Mesenchymal stem cell (in vitro differentiated cells and primary cell): ENCODE data around the gene SMAD3.
A peak's percentile ranks its signal among the peaks of the same experiment; 100 is the strongest.

Experiments used
- DNase-seq: peaks from one replicate; pipeline ENCODE4 v3.0.0-alpha.2; 2013
- H2AFZ ChIP-seq: one replicate; pipeline ENCODE4 v1.6.1; 2013; ENCODE audit warnings: low read depth, mild to moderate bottlenecking, control low read depth, inconsistent platforms, low read length, moderate library complexity
- H2AK5ac ChIP-seq: 2 replicates; pipeline ENCODE4 v1.6.1; 2013; ENCODE audit warnings: low read length, moderate library complexity, mild to moderate bottlenecking, inconsistent platforms; ENCODE audit not compliant: severe bottlenecking
- H2BK120ac ChIP-seq: one replicate; pipeline ENCODE4 v1.6.1; 2013; ENCODE audit warnings: low read depth, mild to moderate bottlenecking, inconsistent platforms, low read length, moderate library complexity
- H2BK12ac ChIP-seq, 2 experiments: one replicate each; pipeline ENCODE4 v1.6.1; 2013; ENCODE audit warnings: inconsistent platforms in 2 of 2, low read length in 2 of 2, mild to moderate bottlenecking in 2 of 2, moderate library complexity in 2 of 2, control low read depth in 1 of 2
- H2BK15ac ChIP-seq: one replicate; pipeline ENCODE4 v1.6.1; 2013; ENCODE audit warnings: mild to moderate bottlenecking, low read depth, inconsistent platforms; ENCODE audit not compliant: poor library complexity, severe bottlenecking
- H2BK5ac ChIP-seq: 2 replicates; pipeline ENCODE4 v1.6.1; 2013; ENCODE audit warnings: low read depth, mild to moderate bottlenecking, low read length, control low read depth, inconsistent platforms; ENCODE audit not compliant: poor library complexity, severe bottlenecking
- H3K14ac ChIP-seq, 2 experiments: one replicate each; pipeline ENCODE4 v1.6.1; 2013; ENCODE audit warnings: inconsistent platforms in 2 of 2, low read length in 2 of 2, control low read depth in 1 of 2, mild to moderate bottlenecking in 1 of 2, moderate library complexity in 1 of 2
- H3K18ac ChIP-seq, 2 experiments: one replicate each; pipeline ENCODE4 v1.6.1; 2013; ENCODE audit warnings: inconsistent platforms in 2 of 2, low read length in 2 of 2, control low read depth in 1 of 2, low read depth in 1 of 2, mild to moderate bottlenecking in 1 of 2
- H3K23ac ChIP-seq, 2 experiments: one replicate each; pipeline ENCODE4 v1.6.1; 2013; ENCODE audit warnings: inconsistent platforms in 2 of 2, low read length in 2 of 2, mild to moderate bottlenecking in 2 of 2, moderate library complexity in 2 of 2, control low read depth in 1 of 2
- H3K27ac ChIP-seq: 2 replicates; pipeline ENCODE4 v1.5.1; 2013; ENCODE audit warnings: mild to moderate bottlenecking, moderate library complexity, low read length, control low read depth, inconsistent platforms; ENCODE audit not compliant: poor library complexity, severe bottlenecking
- H3K27me3 ChIP-seq, 2 experiments: 2 replicates each; pipeline versions ENCODE4 v1.6.1 to v1.7.0; 2013; ENCODE audit warnings: low read length in 2 of 2, mild to moderate bottlenecking in 2 of 2, moderate library complexity in 2 of 2, control low read depth in 1 of 2, inconsistent platforms in 1 of 2; ENCODE audit not compliant: control insufficient read depth in 1 of 2, insufficient read depth in 1 of 2
- H3K36me3 ChIP-seq, 2 experiments: 2 replicates each; pipeline versions ENCODE4 v1.6.1 to v1.7.0; 2013; ENCODE audit warnings: low read length in 2 of 2, control low read depth in 1 of 2, inconsistent platforms in 1 of 2, low read depth in 1 of 2, mild to moderate bottlenecking in 1 of 2; ENCODE audit not compliant: insufficient read depth in 2 of 2, control insufficient read depth in 1 of 2
- H3K4ac ChIP-seq, 2 experiments: one replicate each; pipeline ENCODE4 v1.6.1; 2013; ENCODE audit warnings: inconsistent platforms in 2 of 2, low read length in 2 of 2, mild to moderate bottlenecking in 2 of 2, moderate library complexity in 2 of 2, control low read depth in 1 of 2, low read depth in 1 of 2
- H3K4me1 ChIP-seq: 2 replicates; pipeline ENCODE4 v1.6.1; 2013; ENCODE audit warnings: low read depth, low read length, control low read depth; ENCODE audit not compliant: control insufficient read depth, insufficient read depth
- H3K4me2 ChIP-seq: 2 replicates; pipeline ENCODE4 v1.6.1; 2013; ENCODE audit warnings: low read length, mild to moderate bottlenecking, inconsistent platforms; ENCODE audit not compliant: poor library complexity, severe bottlenecking
- H3K4me3 ChIP-seq, 2 experiments: 2 replicates each; pipeline versions ENCODE4 v1.5.1 to v1.7.0; 2013; ENCODE audit warnings: low read length in 2 of 2, mild to moderate bottlenecking in 2 of 2, control low read depth in 1 of 2, low read depth in 1 of 2; ENCODE audit not compliant: insufficient read depth in 1 of 2
- H3K79me1 ChIP-seq: replicated peaks from 2 replicates; pipeline ENCODE4 v1.6.1; 2013; ENCODE audit warnings: mild to moderate bottlenecking, control low read depth, low read length, inconsistent platforms; ENCODE audit not compliant: poor library complexity, severe bottlenecking
- H3K9ac ChIP-seq: 2 replicates; pipeline ENCODE4 v1.7.0; 2013; ENCODE audit warnings: mild to moderate bottlenecking, low read length, moderate library complexity
- H3K9me3 ChIP-seq: 2 replicates; pipeline ENCODE4 v1.7.0; 2013; ENCODE audit warnings: mild to moderate bottlenecking, low read length; ENCODE audit not compliant: control insufficient read depth
- H4K8ac ChIP-seq: one replicate; pipeline ENCODE4 v1.6.1; 2013; ENCODE audit warnings: inconsistent platforms, mild to moderate bottlenecking, low read length, moderate library complexity
- H4K91ac ChIP-seq: one replicate; pipeline ENCODE4 v1.6.1; 2013; ENCODE audit warnings: mild to moderate bottlenecking, low read length, inconsistent platforms
- WGBS: methylation state at CpG from one replicate; pipeline ENCODE4 v1.1.7; 2013; ENCODE audit warnings: mixed read lengths; 5-methylcytosine and 5-hydroxymethylcytosine counted together

The SMAD3 gene

DNA sequence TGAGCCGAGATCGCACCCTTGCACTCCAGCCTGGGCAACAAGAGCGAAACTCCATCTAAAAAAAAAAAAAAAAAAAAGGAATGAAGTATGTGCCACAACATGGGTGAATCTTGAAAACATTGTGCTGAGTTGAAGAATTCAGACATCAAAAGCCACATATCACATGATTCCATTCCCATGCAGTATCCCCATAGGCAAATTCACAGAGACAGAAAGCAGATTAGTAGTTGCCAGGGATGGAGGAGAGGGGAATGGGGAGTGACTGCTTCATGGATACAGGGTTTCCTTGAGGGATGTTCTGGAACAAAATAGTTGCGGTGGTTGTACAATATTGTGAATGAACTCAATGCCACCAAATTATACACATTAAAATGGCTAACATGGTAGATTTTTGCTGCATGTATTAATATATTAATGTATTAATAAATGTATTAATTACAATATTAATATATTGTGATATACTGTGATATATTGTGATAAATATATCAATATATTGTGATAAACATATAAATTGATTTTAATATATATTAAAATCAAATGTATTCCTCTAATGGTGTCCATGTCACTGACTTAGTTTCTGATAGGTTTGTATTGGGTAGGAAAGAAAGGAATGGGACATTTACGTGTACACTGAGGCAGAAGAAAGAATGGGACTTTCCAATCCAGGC is 34.9 kb downstream of the SMAD3 start:
- WGBS: 95% methylated on average over 1 of the region's 5 CpGs
- H3K36me3 ChIP-seq: peaks cover 0 to 37% of the 10 kb centered on the region in 2 experiments
- no peak for DNase-seq
- H3K23ac ChIP-seq: no peak overlapping the region
- H3K79me1 ChIP-seq: peaks cover 20% of the 10 kb centered on the region
- no peak overlapping the region for H3K4me2 ChIP-seq
- H3K4me1 ChIP-seq: peaks cover 27% of the 10 kb centered on the region
- no peak overlapping the region for H2BK5ac ChIP-seq
- H3K18ac ChIP-seq: peak overlapping the region in 1 of 2 experiments; percentile 46
- no peak overlapping the region for H2BK120ac ChIP-seq
- no peak overlapping the region for H3K4me3 ChIP-seq
- no peak overlapping the region for H4K8ac ChIP-seq
- peak overlapping the region in 1 of 2 experiments; percentile 37 for H2BK12ac ChIP-seq
- H2AK5ac ChIP-seq: no peak overlapping the region
- no peak overlapping the region for H2AFZ ChIP-seq
- H2BK15ac ChIP-seq: no peak overlapping the region
- H3K9ac ChIP-seq: no peak overlapping the region
- no peak overlapping the region for H4K91ac ChIP-seq
- no peaks in the 10 kb centered on the region for H3K9me3 ChIP-seq
- H3K14ac ChIP-seq: no peak overlapping the region
- no peaks in the 10 kb centered on the region for H3K27me3 ChIP-seq
- H3K27ac ChIP-seq: no peak overlapping the region
- no peak overlapping the region for H3K4ac ChIP-seq

DNA sequence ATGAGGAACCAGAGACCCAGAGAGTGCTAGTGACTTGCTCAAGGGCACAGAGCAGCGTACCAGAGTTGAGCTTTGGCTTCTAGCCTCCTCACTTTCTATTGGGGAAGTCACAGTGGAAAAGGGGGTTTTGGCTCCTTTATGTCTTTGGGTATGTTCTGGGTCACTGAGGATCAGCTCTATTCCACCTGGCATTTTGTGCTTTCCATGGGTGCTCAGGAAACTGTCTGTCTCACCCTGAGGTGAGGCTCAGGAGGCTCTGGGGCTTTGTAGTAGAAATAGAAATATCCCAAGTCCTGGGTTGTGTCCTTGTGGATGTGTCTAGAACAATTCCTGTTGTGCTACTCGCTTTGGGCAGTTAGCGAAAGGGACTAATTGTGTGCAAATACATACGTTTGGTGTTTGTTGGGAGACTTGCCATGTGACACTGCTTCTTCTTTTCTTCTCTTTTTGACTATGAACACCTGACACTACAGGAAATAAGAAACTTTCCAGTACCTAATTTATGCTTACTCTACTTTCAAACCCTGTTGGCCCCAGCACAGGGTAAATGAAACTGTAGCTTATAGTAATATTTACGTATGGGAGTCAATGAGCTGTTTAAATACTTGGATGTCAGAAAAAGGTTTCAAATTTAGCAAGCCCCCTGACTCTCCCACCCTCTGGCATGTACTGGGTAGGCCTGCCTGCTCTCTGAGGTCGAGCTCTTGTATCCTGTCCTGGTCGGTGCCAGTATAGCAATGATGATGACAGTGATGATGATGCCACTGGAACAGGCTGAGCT is 35.6 kb downstream of the SMAD3 start:
- no peak overlapping the region for H3K9ac ChIP-seq
- H3K36me3 ChIP-seq: peaks cover 0 to 30% of the 10 kb centered on the region in 2 experiments
- H3K4ac ChIP-seq: no peak overlapping the region
- H2BK15ac ChIP-seq: no peak overlapping the region
- no peak for DNase-seq
- H3K27me3 ChIP-seq: no peaks in the 10 kb centered on the region
- peak overlapping the region in 1 of 2 experiments; percentile 37 for H2BK12ac ChIP-seq
- H2BK120ac ChIP-seq: no peak overlapping the region
- peaks cover 33% of the 10 kb centered on the region for H3K4me1 ChIP-seq
- no peak overlapping the region for H4K8ac ChIP-seq
- H3K9me3 ChIP-seq: no peaks in the 10 kb centered on the region
- H4K91ac ChIP-seq: no peak overlapping the region
- H2AFZ ChIP-seq: no peak overlapping the region
- H3K18ac ChIP-seq: peak overlapping the region in 1 of 2 experiments; percentile 46
- H2AK5ac ChIP-seq: peak overlapping the region; percentile 80
- H3K4me2 ChIP-seq: no peak overlapping the region
- no peak overlapping the region for H3K27ac ChIP-seq
- no peak overlapping the region for H3K14ac ChIP-seq
- no peak overlapping the region for H2BK5ac ChIP-seq
- H3K23ac ChIP-seq: no peak overlapping the region
- H3K4me3 ChIP-seq: no peak overlapping the region
- 91% methylated on average over 4 of the region's 7 CpGs for WGBS
- peaks cover 18% of the 10 kb centered on the region for H3K79me1 ChIP-seq

DNA sequence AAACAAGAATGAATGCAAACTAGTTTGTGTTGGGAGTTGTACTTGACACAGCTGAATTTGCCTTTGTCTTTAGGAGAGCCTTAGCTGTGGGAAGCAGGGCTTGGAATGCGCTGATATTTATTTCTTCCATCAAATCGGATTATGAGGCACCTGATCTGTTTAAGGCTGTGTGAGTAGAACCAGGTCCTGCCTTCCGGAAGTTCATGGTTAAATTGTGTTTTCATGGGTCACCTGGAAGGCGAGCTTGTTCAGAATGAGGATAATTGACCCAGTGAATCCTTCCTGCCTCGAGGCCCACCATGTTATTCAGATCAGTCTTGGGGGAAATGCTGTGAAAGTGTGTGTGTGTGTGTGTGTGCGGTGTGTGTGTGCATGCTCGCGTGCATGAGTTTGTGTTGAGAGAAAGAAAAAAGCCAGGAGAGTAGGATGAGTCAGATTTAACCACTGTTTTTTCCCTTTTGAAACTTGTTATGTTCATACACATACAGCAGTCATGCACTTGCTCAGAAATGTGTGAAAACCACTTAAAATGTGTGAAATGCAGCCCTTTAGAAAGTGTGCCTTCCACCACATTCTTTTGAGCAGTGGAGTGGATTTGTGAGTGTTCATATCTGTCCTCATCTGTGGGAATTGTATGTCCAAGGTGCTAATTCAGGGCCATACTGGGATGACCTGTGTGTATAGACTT is 36.7 kb downstream of the SMAD3 start:
- Histone ChIP-seq H3K27me3 (no peaks in the 10 kb centered on the region), H3K4me3 (no peak overlapping the region), H2BK12ac (no peak overlapping the region), H2BK120ac (no peak overlapping the region), H3K14ac (peak overlapping the region in 1 of 2 experiments; percentile 53), H3K4me2 (no peak overlapping the region), H3K79me1 (peaks cover 18% of the 10 kb centered on the region), H2BK5ac (no peak overlapping the region), H2AFZ (no peak overlapping the region), H3K27ac (no peak overlapping the region), H3K23ac (peak overlapping the region in 1 of 2 experiments; percentile 2), H2AK5ac (no peak overlapping the region), H3K4me1 (peaks cover 38% of the 10 kb centered on the region), H4K91ac (no peak overlapping the region), H4K8ac (no peak overlapping the region), H3K36me3 (peaks cover 0 to 25% of the 10 kb centered on the region in 2 experiments), H3K9ac (no peak overlapping the region), H3K18ac (peak overlapping the region in 1 of 2 experiments; percentile 64), H2BK15ac (no peak overlapping the region), H3K4ac (no peak overlapping the region), H3K9me3 (no peaks in the 10 kb centered on the region)
- peak; percentile 93 for DNase-seq
- WGBS: 36% methylated on average over 8 of the region's 8 CpGs

DNA sequence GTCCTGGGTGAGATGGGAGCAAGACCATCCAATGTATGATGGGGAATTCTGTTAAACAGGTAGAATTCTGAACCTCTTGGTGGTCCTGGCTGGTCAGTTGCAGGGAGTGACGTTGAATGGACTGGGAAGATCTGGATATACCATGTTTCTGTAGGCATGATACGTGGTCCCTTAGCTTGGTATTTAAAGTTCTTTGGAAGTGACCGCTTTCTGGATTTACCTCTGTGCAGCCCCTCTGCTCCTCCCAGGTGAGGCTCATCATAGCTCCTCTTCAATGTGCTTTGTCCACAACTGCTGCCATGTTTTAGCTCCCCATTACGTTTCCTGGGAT is 37.2 kb downstream of the SMAD3 start:
- no peak overlapping the region for H3K9ac ChIP-seq

More for the DNA sequence above, 37.2 kb downstream of the SMAD3 start:
- Histone ChIP-seq H4K8ac (no peak overlapping the region), H3K4me2 (no peak overlapping the region), H2BK15ac (no peak overlapping the region), H3K79me1 (peaks cover 18% of the 10 kb centered on the region), H3K27me3 (no peaks in the 10 kb centered on the region), H3K27ac (no peak overlapping the region), H3K4me1 (peaks cover 43% of the 10 kb centered on the region), H2AK5ac (peak overlapping the region; percentile 54), H3K18ac (peak overlapping the region in 1 of 2 experiments; percentile 64), H3K9me3 (no peaks in the 10 kb centered on the region), H3K23ac (no peak overlapping the region), H2BK120ac (no peak overlapping the region), H3K14ac (peak overlapping the region in 1 of 2 experiments; percentile 53), H4K91ac (no peak overlapping the region), H3K4ac (no peak overlapping the region), H2AFZ (no peak overlapping the region), H2BK12ac (no peak overlapping the region), H3K36me3 (peaks cover 0 to 20% of the 10 kb centered on the region in 2 experiments), H2BK5ac (no peak overlapping the region), H3K4me3 (no peak overlapping the region)
- 98% methylated on average over 4 of the region's 4 CpGs for WGBS
- DNase-seq: no peak
